ENCODE data around the gene RALGPS1.

RALGPS1 gene

DNA sequence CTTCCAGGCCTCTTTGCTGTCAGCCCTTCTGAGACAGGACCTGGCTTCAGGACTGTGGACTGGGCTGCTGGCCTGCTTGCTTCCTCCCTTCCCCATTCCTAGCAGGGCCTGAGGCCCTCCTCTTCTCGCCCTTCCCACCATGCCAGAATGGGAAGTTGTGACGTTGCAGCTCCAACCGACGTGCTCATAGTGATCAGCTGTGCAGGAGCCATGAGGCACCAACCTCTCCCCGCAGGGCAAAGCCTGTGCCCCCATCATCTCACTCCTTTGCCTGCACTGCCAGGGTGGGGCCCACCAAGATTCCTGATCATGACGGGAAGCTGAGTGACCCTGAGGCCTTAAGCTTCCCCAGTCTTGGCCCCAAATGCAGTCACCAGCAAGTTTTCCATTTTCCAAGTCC lies 304.9 kb downstream of the RALGPS1 start:
- TF ChIP-seq MYC (IDR thresholded peaks at IDR 0.05; ENCODE audit: low read depth, low read length) (no peak), POLR2A (IDR thresholded peaks at IDR 0.05; ENCODE audit: extremely low read depth, insufficient read length) (no peak)
- TF ChIP-seq, protein P1, sequence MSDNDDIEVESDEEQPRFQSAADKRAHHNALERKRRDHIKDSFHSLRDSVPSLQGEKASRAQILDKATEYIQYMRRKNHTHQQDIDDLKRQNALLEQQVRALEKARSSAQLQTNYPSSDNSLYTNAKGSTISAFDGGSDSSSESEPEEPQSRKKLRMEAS (IDR thresholded peaks at IDR 0.05; ENCODE audit: low read depth, low read length): no peak
- TF ChIP-seq, protein P2, sequence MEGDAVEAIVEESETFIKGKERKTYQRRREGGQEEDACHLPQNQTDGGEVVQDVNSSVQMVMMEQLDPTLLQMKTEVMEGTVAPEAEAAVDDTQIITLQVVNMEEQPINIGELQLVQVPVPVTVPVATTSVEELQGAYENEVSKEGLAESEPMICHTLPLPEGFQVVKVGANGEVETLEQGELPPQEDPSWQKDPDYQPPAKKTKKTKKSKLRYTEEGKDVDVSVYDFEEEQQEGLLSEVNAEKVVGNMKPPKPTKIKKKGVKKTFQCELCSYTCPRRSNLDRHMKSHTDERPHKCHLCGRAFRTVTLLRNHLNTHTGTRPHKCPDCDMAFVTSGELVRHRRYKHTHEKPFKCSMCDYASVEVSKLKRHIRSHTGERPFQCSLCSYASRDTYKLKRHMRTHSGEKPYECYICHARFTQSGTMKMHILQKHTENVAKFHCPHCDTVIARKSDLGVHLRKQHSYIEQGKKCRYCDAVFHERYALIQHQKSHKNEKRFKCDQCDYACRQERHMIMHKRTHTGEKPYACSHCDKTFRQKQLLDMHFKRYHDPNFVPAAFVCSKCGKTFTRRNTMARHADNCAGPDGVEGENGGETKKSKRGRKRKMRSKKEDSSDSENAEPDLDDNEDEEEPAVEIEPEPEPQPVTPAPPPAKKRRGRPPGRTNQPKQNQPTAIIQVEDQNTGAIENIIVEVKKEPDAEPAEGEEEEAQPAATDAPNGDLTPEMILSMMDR (IDR thresholded peaks at IDR 0.05; ENCODE audit: low read depth, low read length): no peak
- H3K4me3 ChIP-seq (ENCODE audit: low read depth, low read length): no peak overlapping the region
- DNase-seq (ENCODE audit: low read depth): no peak

DNA sequence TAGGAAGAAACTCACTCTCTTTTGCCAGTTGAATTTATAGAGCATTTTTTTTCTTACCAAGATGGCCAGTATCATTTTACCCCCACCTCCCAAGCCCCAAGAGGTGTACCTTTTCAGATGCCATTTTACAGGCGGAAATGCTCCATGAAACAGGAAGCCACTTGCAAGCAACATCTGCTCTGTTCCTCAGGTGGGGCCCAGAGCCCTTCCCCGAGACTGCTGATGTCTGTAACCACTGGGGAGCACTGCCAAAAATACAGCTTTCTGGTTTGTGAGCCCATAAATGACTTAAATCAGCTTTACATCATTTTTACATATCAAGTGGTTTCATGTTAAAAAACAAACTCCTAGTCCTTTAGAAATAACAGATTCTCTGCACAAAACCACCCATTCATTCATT lies 307.1 kb downstream of the RALGPS1 start:
- DNase-seq (ENCODE audit: low read depth): no peak
- H3K4me3 ChIP-seq (ENCODE audit: low read depth, low read length): no peak overlapping the region
- TF ChIP-seq POLR2A (IDR thresholded peaks at IDR 0.05; ENCODE audit: extremely low read depth, insufficient read length): no peak
- TF ChIP-seq, protein P1 (IDR thresholded peaks at IDR 0.05; ENCODE audit: low read depth, low read length): no peak
- TF ChIP-seq MYC (IDR thresholded peaks at IDR 0.05; ENCODE audit: low read depth, low read length): no peak
- TF ChIP-seq, protein P2 (IDR thresholded peaks at IDR 0.05; ENCODE audit: low read depth, low read length): no peak

DNA sequence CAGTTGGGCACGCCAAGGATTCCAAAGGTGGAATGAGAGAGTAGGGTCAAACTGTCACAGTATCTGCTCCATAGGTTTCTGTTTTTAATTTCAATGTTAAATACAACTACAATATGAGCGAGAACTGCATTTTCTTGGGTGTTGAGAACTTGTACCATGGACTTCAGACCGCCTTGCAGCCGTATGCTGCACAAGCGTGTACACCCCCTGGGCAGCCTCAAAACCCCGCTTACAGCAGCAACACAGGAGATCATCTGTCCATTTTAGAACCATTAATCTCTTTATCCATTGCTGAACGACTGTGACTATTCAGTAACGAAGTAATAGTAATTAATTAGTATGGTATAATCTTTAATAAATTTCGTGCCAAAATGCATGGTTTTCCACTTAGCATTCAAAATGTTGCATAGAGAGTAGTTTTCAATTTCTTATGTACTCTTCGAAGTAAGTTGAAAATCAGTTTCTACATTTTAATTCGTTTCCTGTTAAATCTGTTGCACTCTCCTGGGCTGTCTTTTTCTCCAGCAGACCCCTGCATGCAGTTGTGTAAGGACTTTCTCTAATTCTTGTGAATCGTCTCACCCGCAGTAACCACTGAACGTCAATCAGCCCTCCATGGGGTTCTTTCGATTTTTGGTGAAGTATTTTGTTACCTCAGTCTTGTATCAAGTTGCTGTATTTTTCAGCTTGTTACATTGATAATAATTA lies 308.0 kb downstream of the RALGPS1 start:
- H3K4me3 ChIP-seq (ENCODE audit: low read depth, low read length): no peak overlapping the region
- no peak for DNase-seq (ENCODE audit: low read depth)
- TF ChIP-seq, protein P2 (IDR thresholded peaks at IDR 0.05; ENCODE audit: low read depth, low read length): no peak

DNA sequence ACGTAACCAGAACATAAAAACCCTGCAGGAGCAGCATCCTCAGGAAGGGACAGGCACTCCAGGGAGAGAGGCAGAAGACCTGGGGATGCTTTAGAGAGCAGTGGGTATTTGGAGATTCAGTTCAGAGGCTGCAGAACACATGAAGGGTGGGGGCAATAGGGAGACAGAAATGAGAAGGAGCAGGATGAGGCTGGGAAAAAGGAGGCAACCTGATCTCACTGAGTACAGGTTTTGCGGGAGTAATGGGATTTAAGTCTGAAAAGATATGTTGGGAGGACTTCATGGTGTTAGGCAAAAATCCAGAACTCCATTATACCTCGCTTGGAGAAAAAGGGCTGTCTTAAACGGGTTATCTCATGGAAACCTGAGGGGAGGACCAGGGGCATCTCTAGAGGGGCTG lies 308.7 kb downstream of the RALGPS1 start:
- no peak for TF ChIP-seq MYC (IDR thresholded peaks at IDR 0.05; ENCODE audit: low read depth, low read length)
- TF ChIP-seq, protein P1 (IDR thresholded peaks at IDR 0.05; ENCODE audit: low read depth, low read length): no peak
- TF ChIP-seq, protein P2 (IDR thresholded peaks at IDR 0.05; ENCODE audit: low read depth, low read length): no peak
- TF ChIP-seq POLR2A (IDR thresholded peaks at IDR 0.05; ENCODE audit: extremely low read depth, insufficient read length): no peak

DNA sequence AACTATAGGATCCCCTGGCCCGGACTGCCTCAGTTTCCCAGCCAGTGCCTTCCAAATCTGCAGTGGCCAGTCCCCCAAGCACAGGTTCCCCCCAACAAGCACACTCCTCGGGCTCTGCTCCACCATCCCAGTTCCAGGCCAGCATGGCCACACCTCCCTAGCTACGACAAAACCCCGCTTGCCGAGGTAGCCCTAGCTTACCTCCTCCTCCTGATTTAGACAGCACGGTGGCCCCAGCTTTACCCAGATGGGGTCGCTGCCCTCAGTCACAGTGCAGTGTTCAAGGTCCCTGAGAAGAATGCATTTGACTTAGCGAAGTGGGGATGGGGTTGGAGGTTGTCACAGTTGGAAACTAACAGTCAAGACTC lies 309.2 kb downstream of the RALGPS1 start:
- H3K4me3 ChIP-seq (ENCODE audit: low read depth, low read length): no peak overlapping the region
- DNase-seq (ENCODE audit: low read depth): no peak
- no peak for TF ChIP-seq MYC (IDR thresholded peaks at IDR 0.05; ENCODE audit: low read depth, low read length)
- no peak for TF ChIP-seq POLR2A (IDR thresholded peaks at IDR 0.05; ENCODE audit: extremely low read depth, insufficient read length)
- TF ChIP-seq, protein P1 (IDR thresholded peaks at IDR 0.05; ENCODE audit: low read depth, low read length): no peak
- TF ChIP-seq, protein P2 (IDR thresholded peaks at IDR 0.05; ENCODE audit: low read depth, low read length): peak; percentile 0

More for the DNA sequence above, 308.7 kb downstream of the RALGPS1 start:
- no peak overlapping the region for H3K4me3 ChIP-seq (ENCODE audit: low read depth, low read length)
- DNase-seq (ENCODE audit: low read depth): no peak
